Aorta (tissue), 5 donors: ENCODE measurements around the gene CHMP2A. TPM values are rescaled to one million over a fixed set of nuclear protein-coding genes. Genes with fewer than 3 reads are reported as not detected.

Experiments used
- ATAC-seq: fragments of 200-7000 bp; cut with Tn5 transposase; one replicate; pipeline ENCODE4 v1.9.1; 2022; ENCODE audit warnings: moderate library complexity; ENCODE audit not compliant: low FRiP score
- DNase-seq, 2 donors: peaks; one replicate each; pipeline ENCODE4 v3.0.0-alpha.2; 2020
- H3K27ac ChIP-seq, 2 donors: one replicate each; pipeline ENCODE4 v1.5.1; 2013; ENCODE audit warnings: low read length in 2 of 2, mild to moderate bottlenecking in 2 of 2, moderate library complexity in 2 of 2, control low read depth in 1 of 2, inconsistent platforms in 1 of 2, low read depth in 1 of 2
- H3K27me3 ChIP-seq, 2 donors: one replicate each; pipeline ENCODE4 v1.6.1; 2013; ENCODE audit warnings: control low read depth in 1 of 2, low read length in 1 of 2, mild to moderate bottlenecking in 1 of 2, moderate library complexity in 1 of 2; ENCODE audit not compliant: insufficient read depth in 2 of 2, control insufficient read depth in 1 of 2
- H3K36me3 ChIP-seq, 2 donors: one replicate each; pipeline ENCODE4 v1.6.1; 2013; ENCODE audit warnings: control low read depth in 1 of 2, low read length in 1 of 2, mild to moderate bottlenecking in 1 of 2; ENCODE audit not compliant: insufficient read depth in 2 of 2, control insufficient read depth in 1 of 2
- H3K4me1 ChIP-seq, 2 donors: one replicate each; pipeline ENCODE4 v1.6.1; 2013; ENCODE audit warnings: low read length in 2 of 2, control low read depth in 1 of 2, mild to moderate bottlenecking in 1 of 2, moderate library complexity in 1 of 2; ENCODE audit not compliant: insufficient read depth in 2 of 2, control insufficient read depth in 1 of 2
- H3K4me3 ChIP-seq, 2 donors: one replicate each; pipeline ENCODE4 v1.5.1; 2013; ENCODE audit warnings: low read length in 2 of 2, control low read depth in 1 of 2, mild to moderate bottlenecking in 1 of 2
- H3K9me3 ChIP-seq: one replicate; pipeline ENCODE4 v1.6.1; 2013; ENCODE audit warnings: mild to moderate bottlenecking, low read length; ENCODE audit not compliant: control insufficient read depth
- WGBS, 2 donors: extraction: QIAGEN DNeasy Blood & Tissue Kit; methylation state at CpG; one replicate each; pipeline ENCODE4 v1.1.7; 2013; 5-methylcytosine and 5-hydroxymethylcytosine counted together
- intact Hi-C, 2 donors: fragments of 100-400 bp; cut with DNase I; formaldehyde crosslinking; loops; one replicate each; pipeline versions ENCODE4 v1.14.2 to v1.15.0; 2022
- polyA plus RNA-seq, 2 donors: library from polyadenylated mRNA; stranded (reverse); fragments of 200-250 nt; gene quantifications; one replicate each; pipeline ENCODE4 v1.2.3, GENCODE V29; 2013
- total RNA-seq, 2 donors: library from RNA; stranded (reverse); fragmentation: NEBNext Ultra II Directional; extraction: Animal tissue kit (Norgen Biotek cat#: 25700); gene quantifications; one replicate each; pipeline ENCODE4 v1.2.1, GENCODE V29; 2021
- donor health status: healthy with polysubstance abuse.
- donor health status: Bipolar disorder and iron deficiency.
- donor health status: DM: no; HTN: no; CAD: no.
- donor health status: DM: no; HTN: no; CAD: no.
- donor health status: DM: yes; HTN: yes; CAD: no.

Gene CHMP2A
- total and polyA plus RNA-seq, 4 donors = 94.9 to 208 (median 143) TPM

GRCh38 chr19:58571575-58571947 is 16.7 kb upstream of the CHMP2A start:
- no peak overlapping the region for H3K27ac ChIP-seq
- H3K27me3 ChIP-seq = no peaks in the 10 kb centered on the region
- no peaks in the 10 kb centered on the region for H3K9me3 ChIP-seq
- WGBS, 2 donors = 92 to 95% methylated on average over 8 of the region's 8 CpGs
- DNase-seq (peak; percentile 49 to 64), ATAC-seq (no peak)
- intact Hi-C loops = no loop called here
- H3K4me3 ChIP-seq = no peak overlapping the region
- H3K36me3 ChIP-seq = no peaks in the 10 kb centered on the region
- H3K4me1 ChIP-seq = no peaks in the 10 kb centered on the region

- no peak overlapping the region for H3K27ac ChIP-seq
- 91 to 92% methylated on average over 25 of the region's 25 CpGs for WGBS, 2 donors
- ATAC-seq = no peak
Observed at GRCh38 chr19:58570770-58571574, 16.1 kb upstream of the CHMP2A start.

GRCh38 chr19:58569943-58570670 is 15.2 kb upstream of the CHMP2A start:
- Histone ChIP-seq H3K9me3 (no peaks in the 10 kb centered on the region), H3K27me3 (no peaks in the 10 kb centered on the region), H3K27ac (no peak overlapping the region), H3K4me1 (no peaks in the 10 kb centered on the region), H3K36me3 (no peaks in the 10 kb centered on the region), H3K4me3 (no peak overlapping the region)
- intact Hi-C loops = no loop called here
- 82 to 86% methylated on average over 8 of the region's 8 CpGs for WGBS, 2 donors
- ATAC-seq = no peak
- DNase-seq = peak; percentile 37 to 51

More at GRCh38 chr19:58570770-58571574, 16.1 kb upstream of the CHMP2A start:
- H3K36me3 ChIP-seq = no peaks in the 10 kb centered on the region
- H3K27me3 ChIP-seq = no peaks in the 10 kb centered on the region
- H3K9me3 ChIP-seq = no peaks in the 10 kb centered on the region
- DNase-seq = peak; percentile 51 to 74
- intact Hi-C loops = no loop called here
- H3K4me3 ChIP-seq = no peak overlapping the region
- no peaks in the 10 kb centered on the region for H3K4me1 ChIP-seq

- Histone ChIP-seq H3K27me3 (no peaks in the 10 kb centered on the region), H3K36me3 (no peaks in the 10 kb centered on the region), H3K27ac (no peak overlapping the region), H3K4me3 (no peak overlapping the region), H3K9me3 (no peaks in the 10 kb centered on the region), H3K4me1 (no peaks in the 10 kb centered on the region)
- intact Hi-C loops = no loop called here
- 92 to 94% methylated on average over 6 of the region's 6 CpGs for WGBS, 2 donors
- no peak for ATAC-seq
- DNase-seq = peak; percentile 41 to 55
Observed at GRCh38 chr19:58569191-58569942, 14.5 kb upstream of the CHMP2A start.

- DNase-seq = peak; percentile 17 to 32
- 92 to 93% methylated on average over 4 of the region's 4 CpGs for WGBS, 2 donors
- intact Hi-C loops = no loop called here
Observed at GRCh38 chr19:58568453-58569130, 13.7 kb upstream of the CHMP2A start.

GRCh38 chr19:58566989-58567388 is 12.1 kb upstream of the CHMP2A start:
- H3K27me3 ChIP-seq = no peaks in the 10 kb centered on the region
- peak; percentile 21 to 24 for DNase-seq
- WGBS, 2 donors = 92 to 94% methylated on average over 5 of the region's 5 CpGs
- H3K27ac ChIP-seq = no peak overlapping the region
- no peak overlapping the region for H3K4me3 ChIP-seq
- no peaks in the 10 kb centered on the region for H3K9me3 ChIP-seq
- no peaks in the 10 kb centered on the region for H3K36me3 ChIP-seq
- intact Hi-C loops = no loop called here
- no peak for ATAC-seq
- H3K4me1 ChIP-seq = no peaks in the 10 kb centered on the region

More at GRCh38 chr19:58568453-58569130, 13.7 kb upstream of the CHMP2A start:
- no peak overlapping the region for H3K4me3 ChIP-seq
- H3K27ac ChIP-seq = no peak overlapping the region
- no peak for ATAC-seq
- H3K4me1 ChIP-seq = no peaks in the 10 kb centered on the region
- H3K9me3 ChIP-seq = no peaks in the 10 kb centered on the region
- no peaks in the 10 kb centered on the region for H3K36me3 ChIP-seq
- no peaks in the 10 kb centered on the region for H3K27me3 ChIP-seq

- DNase-seq = no peak
- H3K9me3 ChIP-seq = no peaks in the 10 kb centered on the region
- H3K27ac ChIP-seq = no peak overlapping the region
- WGBS, 2 donors = 74 to 76% methylated on average over 6 of the region's 6 CpGs
- ATAC-seq = no peak
- no peaks in the 10 kb centered on the region for H3K27me3 ChIP-seq
- intact Hi-C loops = no loop called here
- H3K4me3 ChIP-seq = no peak overlapping the region
- no peaks in the 10 kb centered on the region for H3K4me1 ChIP-seq
- H3K36me3 ChIP-seq = no peaks in the 10 kb centered on the region
Observed at GRCh38 chr19:58563823-58564222, 8.9 kb upstream of the CHMP2A start.

- Histone ChIP-seq H3K9me3 (no peaks in the 10 kb centered on the region), H3K4me1 (no peaks in the 10 kb centered on the region), H3K27ac (no peak overlapping the region), H3K36me3 (no peaks in the 10 kb centered on the region), H3K4me3 (no peak overlapping the region), H3K27me3 (no peaks in the 10 kb centered on the region)
- ATAC-seq = no peak
- intact Hi-C loops = no loop called here
- DNase-seq = peak in 1 of 2 donors; percentile 81
- WGBS, 2 donors = 5% methylated on average over 33 to 40 of the region's 40 CpGs
Observed at GRCh38 chr19:58563034-58563573, 8.2 kb upstream of the CHMP2A start.
